Adrenal gland (tissue), 12 donors: ENCODE measurements around the gene S100A2. TPM values are rescaled to one million over a fixed set of nuclear protein-coding genes. Genes with fewer than 3 reads are reported as not detected.

Experiments
- DNase-seq, 7 donors: peaks; one replicate each; pipeline ENCODE4 v3.0.0-alpha.2; 2019 to 2020
- H3K27ac ChIP-seq, 5 donors: fragments of 200-600 bp; sonication (generic) in 4 of 5; 1 replicate in 3 of 5; 2 replicates in 2 of 5; pipeline versions ENCODE4 v1.5.1 to v1.8.0; 2016 to 2020; ENCODE audit warnings: mild to moderate bottlenecking in 1 of 5
- H3K27me3 ChIP-seq: fragments of 200-600 bp; 2 replicates; pipeline ENCODE4 v1.8.0; 2021
- H3K36me3 ChIP-seq, 2 donors: fragments of 200-600 bp; replicated peaks in 1 of 2; 1 replicate in 1 of 2; 2 replicates in 1 of 2; pipeline versions ENCODE4 v1.5.1 to v1.8.0; 2018 to 2022
- H3K4me1 ChIP-seq, 2 donors: fragments of 200-600 bp; replicated peaks in 1 of 2; 1 replicate in 1 of 2; 2 replicates in 1 of 2; pipeline versions ENCODE4 v1.5.1 to v1.8.0; 2018 to 2021
- H3K4me3 ChIP-seq, 4 donors: fragments of 200-600 bp; sonication (generic) in 3 of 4; one replicate each; pipeline ENCODE4 v1.5.1; 2016 to 2018
- H3K9me3 ChIP-seq, 3 donors: fragments of 200-600 bp; sonication (generic) in 1 of 3; replicated peaks in 1 of 3; 1 replicate in 2 of 3; 2 replicates in 1 of 3; pipeline versions ENCODE4 v1.5.1 to v1.8.0; 2016 to 2021
- CTCF ChIP-seq, 6 experiments: fragments of 450-650 bp in 4 of 6; fragments of 200-600 bp in 2 of 6; sonication (generic) in 1 of 6; IDR thresholded peaks; 1 replicate in 5 of 6; 2 replicates in 1 of 6; pipeline versions ENCODE4 v1.5.1 to v1.8.0; 2016 to 2021; ENCODE audit warnings: antibody characterized with exemption in 6 of 6, mild to moderate bottlenecking in 2 of 6, moderate library complexity in 1 of 6
- POLR2A ChIP-seq, 2 donors: fragments of 450-650 bp; IDR thresholded peaks; one replicate each; pipeline ENCODE4 v1.6.1; 2017; ENCODE audit warnings: antibody characterized with exemption in 2 of 2, mild to moderate bottlenecking in 2 of 2, moderate library complexity in 1 of 2
- WGBS, 4 donors: extraction: QIAGEN DNeasy Blood & Tissue Kit in 2 of 4; methylation state at CpG; one replicate each; pipeline versions ENCODE4 v1.1.5 to v1.1.7; 2013 to 2017; 5-methylcytosine and 5-hydroxymethylcytosine counted together
- intact Hi-C, 2 donors: fragments of 100-400 bp; cut with DNase I; formaldehyde crosslinking; loops; one replicate each; pipeline versions ENCODE4 v1.14.1 to v1.15.0; 2022 to 2023
- polyA plus RNA-seq, 3 donors: library from polyadenylated mRNA; stranded (reverse); fragments of 200-250 nt in 2 of 3; fragments of 350-450 nt in 1 of 3; fragmentation: Illumina TruSeq in 1 of 3; extraction: RNeasy Lipid Tissue Mini Kit (QIAGEN cat#74804) in 1 of 3; gene quantifications; one replicate each; pipeline ENCODE4 v1.2.3, GENCODE V29; 2013 to 2014
- total RNA-seq, 9 donors: library from RNA; depleted of rRNA in 4 of 9; stranded (reverse); fragments of >200 nt in 4 of 9; fragments of 120-200 nt in 1 of 9; fragmentation: NEBNext Ultra II Directional in 1 of 9; extraction: Animal tissue kit (Norgen Biotek cat#: 25700) in 1 of 9; gene quantifications; one replicate each; pipeline versions ENCODE4 v1.1.0 to v1.2.4, GENCODE V29; 2013 to 2023
- donor health status: healthy with polysubstance abuse.
- donor health status: Bipolar disorder and iron deficiency.
- donor health status: DM: yes; HTN: yes; CAD: no.
- donor health status: DM: no; HTN: no; CAD: no.
- donor health status: DM: no; HTN: no; CAD: no.
- donor health status: DM: yes; HTN: yes; CAD: no.

Gene S100A2
- total and polyA plus RNA-seq, 12 donors: 0.31 to 44.1 (median 1.3) TPM; not detected in 1

DNA sequence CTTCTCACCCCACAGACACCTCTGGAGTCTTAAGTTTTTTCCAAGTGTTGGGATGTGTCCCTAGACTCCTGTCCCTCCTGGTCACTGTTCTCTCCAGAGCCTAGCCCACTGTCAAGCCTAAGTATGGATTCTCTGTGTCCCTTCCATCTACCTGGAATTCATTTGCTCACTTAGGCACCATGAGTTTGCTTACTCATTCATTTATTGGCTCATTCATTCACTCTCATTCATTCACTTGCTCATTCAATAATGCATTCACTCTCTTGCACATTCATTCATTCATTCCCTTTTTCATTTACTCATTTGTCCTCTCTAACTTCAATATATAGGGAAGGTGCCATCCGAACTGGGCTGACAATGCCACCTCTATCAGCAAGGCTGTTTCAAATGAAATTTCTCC is 45.7 kb upstream of the S100A2 start:
- peak overlapping the region in 1 of 4 donors; percentile 56 for H3K4me3 ChIP-seq
- intact Hi-C loops: no loop called here
- WGBS, 4 donors: 70 to 85% (median 73%) methylated on average over 1 of the region's 1 CpG
- no peak for DNase-seq
- H3K36me3 ChIP-seq: peaks cover 0 to 12% of the 10 kb centered on the region in 2 donors
- no peaks in the 10 kb centered on the region for H3K9me3 ChIP-seq
- no peak for TF ChIP-seq POLR2A (IDR thresholded peaks at IDR 0.05)
- H3K27me3 ChIP-seq: no peaks in the 10 kb centered on the region
- H3K27ac ChIP-seq: peak overlapping the region in 2 of 5 donors; percentile 13 to 93
- H3K4me1 ChIP-seq: peaks cover 0 to 27% of the 10 kb centered on the region in 2 donors

- H3K36me3 ChIP-seq: peaks cover 0 to 12% of the 10 kb centered on the region in 2 donors
- TF ChIP-seq POLR2A (IDR thresholded peaks at IDR 0.05) (no peak), CTCF (IDR thresholded peaks at IDR 0.05) (no peak)
- no peaks in the 10 kb centered on the region for H3K9me3 ChIP-seq
- peak overlapping the region in 3 of 5 donors; percentile 29 to 93 (median 87) for H3K27ac ChIP-seq
- no peaks in the 10 kb centered on the region for H3K27me3 ChIP-seq
- WGBS, 4 donors: 77 to 91% (median 85%) methylated on average over 2 to 7 of the region's 7 CpGs
- H3K4me1 ChIP-seq: peaks cover 0 to 27% of the 10 kb centered on the region in 2 donors
- H3K4me3 ChIP-seq: no peak overlapping the region
- no peak for DNase-seq
- intact Hi-C loops: no loop called here
Measured at GRCh38 chr1:153610811-153611301, 45.2 kb upstream of the S100A2 start.

DNA sequence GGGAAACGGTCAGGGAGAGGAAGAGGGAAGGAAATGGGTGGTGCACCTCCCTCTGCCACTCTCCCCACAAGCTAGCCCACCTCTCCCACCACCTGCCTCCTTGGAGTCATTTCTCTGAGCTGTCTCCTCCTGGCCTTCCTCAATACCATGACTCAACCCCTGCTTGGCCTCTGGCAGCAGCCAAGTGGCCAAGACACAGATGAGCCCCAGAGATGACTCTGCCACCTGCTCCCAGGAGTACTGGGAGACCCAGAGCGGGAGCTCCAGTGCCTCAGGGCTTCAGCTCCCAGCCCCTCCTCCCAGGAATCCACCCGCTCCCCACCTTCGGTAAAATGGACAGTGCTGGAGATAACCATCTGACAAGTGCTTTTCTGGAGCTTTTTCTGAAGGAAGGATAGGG is 44.7 kb upstream of the S100A2 start:
- Histone ChIP-seq H3K27me3 (no peaks in the 10 kb centered on the region), H3K36me3 (peaks cover 0 to 12% of the 10 kb centered on the region in 2 donors), H3K9me3 (no peaks in the 10 kb centered on the region), H3K4me1 (peaks cover 0 to 27% of the 10 kb centered on the region in 2 donors), H3K4me3 (no peak overlapping the region), H3K27ac (peak overlapping the region in 3 of 5 donors; percentile 29 to 93 (median 87))
- DNase-seq: peak in 3 of 7 donors; percentile 48 to 63 (median 50)
- intact Hi-C loops: no loop called here
- 64 to 72% (median 65%) methylated on average over 4 of the region's 4 CpGs for WGBS, 4 donors
- TF ChIP-seq POLR2A (IDR thresholded peaks at IDR 0.05) (no peak), CTCF (IDR thresholded peaks at IDR 0.05) (no peak)

GRCh38 chr1:153609585-153609907 is 43.9 kb upstream of the S100A2 start:
- no peak for DNase-seq
- peaks cover 0 to 27% of the 10 kb centered on the region in 2 donors for H3K4me1 ChIP-seq
- 62 to 72% (median 66%) methylated on average over 6 of the region's 6 CpGs for WGBS, 4 donors
- peaks cover 0 to 12% of the 10 kb centered on the region in 2 donors for H3K36me3 ChIP-seq
- no peak overlapping the region for H3K4me3 ChIP-seq
- H3K9me3 ChIP-seq: no peaks in the 10 kb centered on the region
- peak overlapping the region; percentile 20 to 93 (median 39) for H3K27ac ChIP-seq
- intact Hi-C loops: no loop called here
- no peak for TF ChIP-seq POLR2A (IDR thresholded peaks at IDR 0.05)
- no peak for TF ChIP-seq CTCF (IDR thresholded peaks at IDR 0.05)
- H3K27me3 ChIP-seq: no peaks in the 10 kb centered on the region
